ENCODE results near the gene RBM11. TPM values are rescaled to one million over a fixed set of nuclear protein-coding genes. Genes with fewer than 3 reads are reported as not detected.

The RBM11 gene
- total RNA-seq, 1 donor from 2014 or later, result not detected

- no peak for DNase-seq (ENCODE audit: low spot score)
Measured at GRCh38 chr21:14271053-14271452, 55.1 kb downstream of the RBM11 start.

- DNase-seq (ENCODE audit: low spot score), result no peak
Measured at GRCh38 chr21:14271641-14272040, 55.7 kb downstream of the RBM11 start.

DNA sequence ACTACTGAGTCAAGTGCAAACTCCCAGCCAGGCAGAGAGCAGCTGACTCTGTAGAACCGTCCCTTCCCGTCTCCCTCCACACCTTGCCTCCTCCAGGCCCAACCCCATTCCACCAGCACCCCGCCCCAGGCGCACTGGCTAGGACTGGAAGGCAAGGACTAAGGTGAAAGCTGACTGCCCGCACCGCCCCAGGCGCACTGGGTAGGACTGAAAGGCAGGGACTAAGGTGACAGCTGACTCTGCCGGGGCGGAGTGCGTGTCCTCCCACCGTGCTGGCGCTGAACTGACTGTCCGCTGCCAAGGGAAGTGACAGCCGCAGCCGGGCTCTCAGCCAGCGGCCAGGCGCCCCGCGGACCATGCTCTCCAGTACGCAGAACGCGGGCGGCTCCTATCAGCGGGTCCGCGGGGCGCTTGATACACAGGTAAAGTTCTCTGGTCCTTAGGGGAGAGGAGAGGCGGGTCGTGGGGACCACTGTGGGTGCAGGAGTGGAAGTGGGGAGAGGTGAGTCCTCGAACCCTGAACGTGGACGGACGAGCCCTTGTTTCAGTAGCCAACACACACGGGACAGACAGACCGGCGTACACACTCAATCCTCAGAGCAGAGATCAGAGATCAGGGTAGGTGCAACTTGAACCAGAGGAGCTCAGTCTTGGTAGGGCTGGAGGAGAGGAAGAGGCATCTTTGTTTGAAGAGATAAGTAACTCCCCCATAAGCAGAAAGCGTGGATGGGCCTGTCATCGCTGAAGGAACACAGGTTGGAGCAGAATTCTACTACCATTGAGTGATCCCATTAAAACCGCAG lies 58.0 kb downstream of the RBM11 start:
- no peak for DNase-seq (ENCODE audit: low spot score)

DNA sequence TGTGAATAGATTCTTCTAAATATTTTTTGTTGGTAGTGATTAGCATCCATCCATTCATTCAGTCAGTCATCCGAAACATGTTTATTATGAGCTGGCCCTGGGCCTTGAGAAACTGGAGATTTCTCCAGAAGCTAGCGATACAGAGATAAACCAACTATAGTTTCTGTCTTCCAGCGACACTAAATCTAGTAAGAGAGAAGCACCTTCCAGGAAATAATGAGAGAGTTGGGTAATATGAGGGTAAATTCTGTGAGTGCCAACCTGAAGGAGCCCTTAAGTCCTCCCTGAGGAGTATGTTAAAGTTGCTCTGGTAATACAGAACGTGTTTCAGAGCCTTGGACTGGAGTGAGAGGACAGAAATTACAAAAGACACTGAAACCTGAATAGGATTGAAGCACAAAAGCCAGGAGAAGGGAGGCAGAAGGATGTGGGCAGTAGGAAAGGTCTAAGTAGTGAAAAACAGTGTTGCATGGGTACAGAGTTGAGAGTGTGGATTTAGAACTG lies 59.8 kb downstream of the RBM11 start:
- no peak for DNase-seq (ENCODE audit: low spot score)

Other genes starting within 250 kb of the RBM11 start
- gene LIPI, start 5.2 kb upstream of the RBM11 start, total RNA-seq (ENCODE audit: insufficient read depth, low replicate concordance), result not detected
- gene HSPA13, start 167.0 kb downstream of the RBM11 start, total RNA-seq (ENCODE audit: insufficient read depth, low replicate concordance), result 71.7 TPM

Data from umbilical cord (tissue), 2 donors.